Endodermal cell (in vitro differentiated cells): ENCODE results near the gene ABCA8. TPM values are rescaled to one million over a fixed set of nuclear protein-coding genes. Genes with fewer than 3 reads are reported as not detected.

ENCODE experiments used
- DNase-seq: peaks from one replicate; pipeline ENCODE4 v3.0.0-alpha.2; 2017
- H3K27ac ChIP-seq: 2 replicates; pipeline ENCODE4 v1.5.1; 2013; ENCODE audit warnings: mild to moderate bottlenecking, low read depth, low read length, moderate library complexity
- H3K27me3 ChIP-seq: 2 replicates; pipeline ENCODE4 v1.6.1; 2013; ENCODE audit warnings: mild to moderate bottlenecking, low read length, moderate library complexity; ENCODE audit not compliant: insufficient read depth, control insufficient read depth, poor library complexity, severe bottlenecking
- H3K36me3 ChIP-seq: 2 replicates; pipeline ENCODE4 v1.7.0; 2013; ENCODE audit warnings: mild to moderate bottlenecking, low read length, moderate library complexity; ENCODE audit not compliant: control insufficient read depth, insufficient read depth
- H3K4me1 ChIP-seq: one replicate; pipeline ENCODE4 v1.7.0; 2013; ENCODE audit warnings: low read length; ENCODE audit not compliant: control insufficient read depth, insufficient read depth
- H3K4me3 ChIP-seq: 2 replicates; pipeline ENCODE4 v1.5.1; 2013; ENCODE audit warnings: mild to moderate bottlenecking, low read length, moderate library complexity
- H3K9ac ChIP-seq: 2 replicates; pipeline ENCODE4 v1.6.1; 2013; ENCODE audit warnings: mild to moderate bottlenecking, low read length, moderate library complexity; ENCODE audit not compliant: poor library complexity, severe bottlenecking; ENCODE audit errors: extremely low read depth
- H3K9me3 ChIP-seq: 2 replicates; pipeline ENCODE4 v1.6.1; 2013; ENCODE audit warnings: mild to moderate bottlenecking, low read length, moderate library complexity; ENCODE audit not compliant: control insufficient read depth
- H3K27ac Mint-ChIP-seq: 2 replicates; pipeline ENCODE4 v1.8.0; 2020; ENCODE audit warnings: mixed read lengths
- H3K27me3 Mint-ChIP-seq: 2 replicates; pipeline ENCODE4 v1.8.0; 2021; ENCODE audit warnings: mild to moderate bottlenecking, mixed read lengths; ENCODE audit not compliant: insufficient read depth
- H3K36me3 Mint-ChIP-seq: 2 replicates; pipeline ENCODE4 v1.8.0; 2020; ENCODE audit warnings: low read depth, mixed read lengths
- H3K4me1 Mint-ChIP-seq: 2 replicates; pipeline ENCODE4 v1.8.0; 2020; ENCODE audit warnings: mixed read lengths
- H3K4me3 Mint-ChIP-seq: 2 replicates; pipeline ENCODE4 v1.8.0; 2020; ENCODE audit warnings: mild to moderate bottlenecking, moderate library complexity, mixed read lengths
- H3K9me3 Mint-ChIP-seq: 2 replicates; pipeline ENCODE4 v1.8.0; 2020; ENCODE audit warnings: mild to moderate bottlenecking, mixed read lengths
- CTCF ChIP-seq: fragments of 200-600 bp; sonication (generic); conservative IDR thresholded peaks from 2 replicates; pipeline ENCODE4 v1.5.0; 2021; ENCODE audit warnings: antibody characterized with exemption, mild to moderate bottlenecking
- WGBS, 2 experiments: methylation state at CpG; one replicate each; pipeline versions ENCODE4 v1.1.5 to v1.1.7; 2013; ENCODE audit warnings: missing lambda C conversion rate in 2 of 2, mixed read lengths in 1 of 2; ENCODE audit not compliant: insufficient coverage in 1 of 2, insufficient read length in 1 of 2; 5-methylcytosine and 5-hydroxymethylcytosine counted together
- total RNA-seq, 2 donors: library from RNA; stranded (reverse); fragmentation: NEBNext Ultra II Directional in 1 of 2; extraction: Animal tissue kit (Norgen Biotek cat#: 25700) in 1 of 2; gene quantifications; 2 replicates in 1 of 2; 3 replicates in 1 of 2; pipeline ENCODE4 v1.2.1, GENCODE V29; 2021

ABCA8 gene
- total RNA-seq, 2 donors from 2014 or later: not detected

DNA sequence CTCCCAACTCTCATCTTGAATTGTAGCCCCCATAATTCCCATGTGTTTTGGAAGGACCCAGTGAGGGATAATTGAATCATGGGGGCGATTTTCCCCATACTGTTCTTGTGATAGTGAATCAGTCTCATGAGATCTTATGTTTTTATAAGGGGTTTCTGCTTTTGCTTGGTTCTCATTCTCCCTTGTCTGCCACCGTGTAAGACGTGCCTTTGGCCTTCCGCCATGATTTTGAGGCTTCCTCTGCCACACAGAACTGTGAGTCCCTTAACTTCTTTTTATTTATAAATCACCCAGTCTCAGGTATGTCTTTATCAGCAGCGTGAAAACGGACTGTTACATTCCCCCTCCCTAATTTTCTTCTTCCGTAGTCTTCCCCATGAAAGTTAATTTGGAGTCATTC lies 124.0 kb downstream of the ABCA8 start:
- H3K4me1 Mint-ChIP-seq: peaks cover 3% of the 10 kb centered on the region
- DNase-seq: no peak
- no peaks in the 10 kb centered on the region for H3K9me3 ChIP-seq
- H3K27me3 ChIP-seq: no peaks in the 10 kb centered on the region
- H3K4me3 Mint-ChIP-seq: no peak overlapping the region
- no peaks in the 10 kb centered on the region for H3K9me3 Mint-ChIP-seq
- no peaks in the 10 kb centered on the region for H3K4me1 ChIP-seq
- no peak for TF ChIP-seq CTCF
- H3K27me3 Mint-ChIP-seq: no peaks in the 10 kb centered on the region
- no peak overlapping the region for H3K27ac Mint-ChIP-seq
- no peak overlapping the region for H3K27ac ChIP-seq
- H3K36me3 ChIP-seq: no peaks in the 10 kb centered on the region
- WGBS, 2 experiments: 92 to 94% methylated on average over 7 of the region's 7 CpGs
- no peaks in the 10 kb centered on the region for H3K36me3 Mint-ChIP-seq
- H3K9ac ChIP-seq: no peak overlapping the region
- H3K4me3 ChIP-seq: no peak overlapping the region

GRCh38 chr17:68830313-68830712 lies 124.9 kb downstream of the ABCA8 start:
- Histone ChIP-seq H3K4me3 (no peak overlapping the region), H3K36me3 (no peaks in the 10 kb centered on the region), H3K9ac (no peak overlapping the region), H3K27ac (no peak overlapping the region), H3K4me1 (no peaks in the 10 kb centered on the region), H3K9me3 (no peaks in the 10 kb centered on the region), H3K27me3 (no peaks in the 10 kb centered on the region)
- DNase-seq: no peak
- Mint-ChIP-seq H3K4me3 (no peak overlapping the region), H3K27ac (no peak overlapping the region), H3K27me3 (no peaks in the 10 kb centered on the region), H3K9me3 (no peaks in the 10 kb centered on the region), H3K36me3 (no peaks in the 10 kb centered on the region), H3K4me1 (peaks cover 3% of the 10 kb centered on the region)
- no peak for TF ChIP-seq CTCF
- 94 to 100% methylated on average over 1 to 2 of the region's 2 CpGs for WGBS, 2 experiments

GRCh38 chr17:68829211-68829610 lies 126.0 kb downstream of the ABCA8 start:
- H3K4me1 ChIP-seq: no peaks in the 10 kb centered on the region
- no peaks in the 10 kb centered on the region for H3K9me3 ChIP-seq
- H3K4me3 ChIP-seq: no peak overlapping the region
- no peaks in the 10 kb centered on the region for H3K27me3 ChIP-seq
- no peak for DNase-seq
- no peak overlapping the region for H3K27ac Mint-ChIP-seq
- H3K36me3 ChIP-seq: no peaks in the 10 kb centered on the region
- H3K4me1 Mint-ChIP-seq: peaks cover 3% of the 10 kb centered on the region
- WGBS, 2 experiments: 90% methylated on average over 3 to 4 of the region's 4 CpGs
- H3K9ac ChIP-seq: no peak overlapping the region
- no peak for TF ChIP-seq CTCF
- no peaks in the 10 kb centered on the region for H3K9me3 Mint-ChIP-seq
- H3K27ac ChIP-seq: no peak overlapping the region
- H3K4me3 Mint-ChIP-seq: no peak overlapping the region
- H3K27me3 Mint-ChIP-seq: no peaks in the 10 kb centered on the region
- H3K36me3 Mint-ChIP-seq: no peaks in the 10 kb centered on the region
